Fibroblast of villous mesenchyme (primary cell): ENCODE measurements around the gene SKAP1. TPM values are rescaled to one million over a fixed set of nuclear protein-coding genes. Genes with fewer than 3 reads are reported as not detected.

Source experiments
- DNase-seq: peaks from one replicate; pipeline ENCODE4 v3.0.0-alpha.2; 2010; ENCODE audit warnings: low read depth
- H3K4me3 ChIP-seq: 2 replicates; pipeline ENCODE4 v1.5.1; 2011; ENCODE audit warnings: low read depth, mild to moderate bottlenecking, low read length
- total RNA-seq: library from RNA; depleted of rRNA; stranded (reverse); fragments of >200 nt; gene quantifications from 2 replicates; pipeline ENCODE4 v1.2.3, GENCODE V29; 2012
- TF ChIP-seq, protein P1 (sequence below): IDR thresholded peaks from 2 replicates; pipeline ENCODE4 v1.5.1; 2012; ENCODE audit warnings: low read depth, mild to moderate bottlenecking, low read length; ENCODE audit not compliant: insufficient read depth

The SKAP1 gene
- total RNA-seq, 1 donor: not detected

DNA sequence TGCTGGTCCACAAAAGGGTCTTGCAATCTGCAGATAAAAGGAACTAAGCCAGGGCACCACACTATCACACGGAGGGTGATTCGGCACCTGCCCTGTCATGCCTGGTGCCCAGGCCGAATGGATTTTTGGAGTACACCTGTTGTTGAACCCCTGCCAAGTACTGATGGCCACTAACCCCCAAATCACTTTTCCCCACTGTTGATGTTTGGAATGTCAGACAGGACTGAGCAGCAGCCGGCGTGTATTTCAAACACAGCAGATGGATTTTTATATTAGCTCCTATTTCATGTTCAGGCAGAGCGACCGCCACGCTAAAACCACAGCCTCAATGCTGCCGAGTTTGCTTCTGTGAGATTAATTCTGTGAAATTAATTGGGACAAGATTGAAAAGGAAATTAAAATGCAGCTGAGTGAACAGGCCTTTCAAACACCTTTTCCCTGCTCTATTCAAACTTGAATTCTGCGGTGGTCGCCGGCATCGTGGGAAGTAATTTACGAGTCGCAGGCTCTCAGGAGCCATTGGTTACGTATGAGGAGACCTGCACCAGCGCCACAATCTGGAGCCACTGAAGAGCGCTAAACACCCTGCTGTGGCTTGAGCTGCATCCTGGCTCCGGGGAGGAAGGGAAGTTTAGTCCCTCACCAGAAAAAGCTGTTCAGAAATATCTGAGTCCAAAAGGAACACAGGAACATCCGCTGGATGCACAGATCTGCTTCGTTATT, 274.0 kb downstream of the SKAP1 start:
- no peak overlapping the region for H3K4me3 ChIP-seq
- no peak for DNase-seq
- TF ChIP-seq, protein P1, sequence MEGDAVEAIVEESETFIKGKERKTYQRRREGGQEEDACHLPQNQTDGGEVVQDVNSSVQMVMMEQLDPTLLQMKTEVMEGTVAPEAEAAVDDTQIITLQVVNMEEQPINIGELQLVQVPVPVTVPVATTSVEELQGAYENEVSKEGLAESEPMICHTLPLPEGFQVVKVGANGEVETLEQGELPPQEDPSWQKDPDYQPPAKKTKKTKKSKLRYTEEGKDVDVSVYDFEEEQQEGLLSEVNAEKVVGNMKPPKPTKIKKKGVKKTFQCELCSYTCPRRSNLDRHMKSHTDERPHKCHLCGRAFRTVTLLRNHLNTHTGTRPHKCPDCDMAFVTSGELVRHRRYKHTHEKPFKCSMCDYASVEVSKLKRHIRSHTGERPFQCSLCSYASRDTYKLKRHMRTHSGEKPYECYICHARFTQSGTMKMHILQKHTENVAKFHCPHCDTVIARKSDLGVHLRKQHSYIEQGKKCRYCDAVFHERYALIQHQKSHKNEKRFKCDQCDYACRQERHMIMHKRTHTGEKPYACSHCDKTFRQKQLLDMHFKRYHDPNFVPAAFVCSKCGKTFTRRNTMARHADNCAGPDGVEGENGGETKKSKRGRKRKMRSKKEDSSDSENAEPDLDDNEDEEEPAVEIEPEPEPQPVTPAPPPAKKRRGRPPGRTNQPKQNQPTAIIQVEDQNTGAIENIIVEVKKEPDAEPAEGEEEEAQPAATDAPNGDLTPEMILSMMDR: no peak

- no peak overlapping the region for H3K4me3 ChIP-seq
- TF ChIP-seq, protein P1: peak; percentile 57
- peak; percentile 44 for DNase-seq
Observed at GRCh38 chr17:48153691-48154358, 276.2 kb downstream of the SKAP1 start.

DNA sequence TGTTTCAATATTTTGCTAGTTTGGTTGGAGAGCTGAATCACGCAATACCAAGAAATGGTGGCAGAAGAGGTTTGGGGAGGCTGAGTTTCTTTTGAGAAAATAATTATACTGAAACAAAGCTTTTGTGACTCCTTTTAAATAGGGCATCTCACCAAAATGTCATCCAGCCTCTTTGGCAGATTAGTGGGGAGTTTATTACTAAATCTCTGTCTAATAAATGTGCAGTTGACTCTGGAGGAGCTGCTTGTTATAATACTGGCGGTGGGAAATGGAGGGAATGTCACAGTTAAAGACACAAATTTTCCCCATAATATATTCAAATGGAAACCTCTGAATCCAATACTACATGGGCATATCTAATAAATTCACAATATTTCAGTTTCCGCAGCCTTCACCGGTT, 277.7 kb downstream of the SKAP1 start:
- TF ChIP-seq, protein P1: no peak
- H3K4me3 ChIP-seq: no peak overlapping the region
- no peak for DNase-seq

DNA sequence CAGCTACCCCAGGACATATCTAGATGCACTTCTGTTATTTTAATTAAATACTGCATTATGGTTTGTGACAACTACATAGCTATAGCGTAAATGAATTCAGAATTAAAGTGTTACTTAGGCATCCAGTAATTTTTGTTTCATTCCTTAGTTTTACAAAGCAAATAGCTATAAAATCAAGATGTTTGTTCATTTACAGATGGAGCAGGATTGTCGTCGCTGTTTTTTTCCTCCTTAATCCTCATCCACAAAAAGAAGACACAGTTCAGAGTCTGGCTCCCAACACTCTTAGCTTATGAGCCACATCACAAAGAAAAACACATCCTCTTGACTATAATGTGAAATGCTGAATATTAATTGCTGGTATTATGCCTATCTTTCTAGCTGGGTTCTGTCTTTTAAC, 278.8 kb downstream of the SKAP1 start:
- no peak for DNase-seq
- TF ChIP-seq, protein P1: no peak
- no peak overlapping the region for H3K4me3 ChIP-seq

DNA sequence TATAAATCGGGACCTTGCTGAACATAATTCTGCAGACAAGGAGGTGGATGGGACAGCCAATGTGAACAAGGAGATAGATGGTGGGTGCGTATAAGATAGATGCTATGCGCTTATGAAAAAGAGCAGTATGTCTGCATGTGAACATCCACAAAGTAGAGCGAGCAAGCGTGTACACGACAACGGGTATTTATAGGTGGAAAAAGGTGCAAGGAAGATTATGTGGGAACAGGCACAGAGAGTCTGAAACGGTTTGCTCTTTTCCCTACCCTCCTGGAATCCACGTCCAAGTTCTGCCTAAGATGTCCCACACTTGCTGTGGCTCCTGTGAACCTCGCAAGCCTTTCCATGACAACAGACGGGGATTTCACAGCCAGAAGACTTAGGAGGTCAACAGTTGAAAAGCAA, 279.4 kb downstream of the SKAP1 start:
- TF ChIP-seq, protein P1: no peak
- DNase-seq: no peak
- no peak overlapping the region for H3K4me3 ChIP-seq

DNA sequence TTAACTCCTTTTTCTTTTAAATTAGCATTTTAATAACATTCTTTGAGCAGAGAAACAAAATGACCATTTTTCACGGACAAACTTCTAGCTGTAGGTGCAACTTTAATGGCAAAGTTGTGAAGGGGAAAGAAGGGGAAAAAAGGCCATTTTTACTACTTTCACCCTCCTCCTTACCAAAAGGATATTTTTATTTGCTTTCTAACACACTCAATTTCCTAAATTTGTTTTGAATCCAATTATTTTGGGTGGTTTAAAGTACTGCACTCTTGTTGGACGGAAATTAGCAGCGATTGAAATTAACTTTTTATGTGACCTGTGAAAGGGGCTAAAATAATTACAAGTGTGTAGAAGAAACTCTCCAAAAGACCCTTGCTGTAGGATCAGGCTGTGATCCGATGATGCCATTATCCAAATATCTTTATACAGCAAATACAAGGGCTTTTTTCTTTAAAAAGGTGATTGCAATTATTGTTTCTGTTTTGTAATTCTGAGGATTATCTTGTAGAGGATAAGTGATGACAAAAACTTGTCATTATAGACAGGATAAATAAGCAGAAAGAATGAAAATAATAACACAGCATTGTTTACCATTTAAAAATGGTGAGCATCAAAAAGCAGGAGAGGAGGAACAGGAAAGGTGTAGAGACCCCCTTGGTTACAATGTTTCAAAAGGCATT, 280.1 kb downstream of the SKAP1 start:
- TF ChIP-seq, protein P1: no peak
- no peak overlapping the region for H3K4me3 ChIP-seq
- DNase-seq: no peak
